Fibroblast of skin of right quadriceps (primary cell): ENCODE data around the gene TPM1.
"Not testable (repeated sequence)": the region's sequence is repeated elsewhere in the genome, so short reads cannot be mapped to it uniquely, and the experiment has no call there.

ENCODE experiments used
- DNase-seq: peaks from one replicate; pipeline ENCODE4 v3.0.0-alpha.2; 2013

Gene TPM1

GRCh38 chr15:63099581-63099980 lies 57.0 kb downstream of the TPM1 start:
- DNase-seq: not testable (repeated sequence)

GRCh38 chr15:63103416-63103815 lies 60.9 kb downstream of the TPM1 start:
- DNase-seq: no peak

GRCh38 chr15:63104727-63105126 lies 62.2 kb downstream of the TPM1 start:
- DNase-seq: peak; percentile 89

GRCh38 chr15:63105354-63105753 lies 62.8 kb downstream of the TPM1 start:
- not testable (repeated sequence) for DNase-seq

GRCh38 chr15:63107895-63108546 lies 65.5 kb downstream of the TPM1 start:
- DNase-seq: peak; percentile 100

- DNase-seq: no peak
Observed at GRCh38 chr15:63109498-63109897, 67.0 kb downstream of the TPM1 start.

- DNase-seq: no peak
Observed at GRCh38 chr15:63109920-63110319, 67.4 kb downstream of the TPM1 start.

- DNase-seq: no peak
Observed at GRCh38 chr15:63110428-63111026, 68.0 kb downstream of the TPM1 start.

- DNase-seq: no peak
Observed at GRCh38 chr15:63111481-63111880, 68.9 kb downstream of the TPM1 start.

- DNase-seq: no peak
Observed at GRCh38 chr15:63112871-63113270, 70.3 kb downstream of the TPM1 start.

GRCh38 chr15:63114465-63114864 lies 71.9 kb downstream of the TPM1 start:
- DNase-seq: no peak
